NCI-H2227 (cell line): ENCODE results near the gene MARCHF7.
A peak's percentile ranks its signal among the peaks of the same experiment; 100 is the strongest.
"Not testable (repeated sequence)": the region's sequence is repeated elsewhere in the genome, so short reads cannot be mapped to it uniquely, and the experiment has no call there.

Source experiments
- DNase-seq: peaks from one replicate; lab custom pipeline; 2025; ENCODE audit not compliant: unreplicated experiment; lab: John Stamatoyannopoulos, UW

MARCHF7 gene

DNA sequence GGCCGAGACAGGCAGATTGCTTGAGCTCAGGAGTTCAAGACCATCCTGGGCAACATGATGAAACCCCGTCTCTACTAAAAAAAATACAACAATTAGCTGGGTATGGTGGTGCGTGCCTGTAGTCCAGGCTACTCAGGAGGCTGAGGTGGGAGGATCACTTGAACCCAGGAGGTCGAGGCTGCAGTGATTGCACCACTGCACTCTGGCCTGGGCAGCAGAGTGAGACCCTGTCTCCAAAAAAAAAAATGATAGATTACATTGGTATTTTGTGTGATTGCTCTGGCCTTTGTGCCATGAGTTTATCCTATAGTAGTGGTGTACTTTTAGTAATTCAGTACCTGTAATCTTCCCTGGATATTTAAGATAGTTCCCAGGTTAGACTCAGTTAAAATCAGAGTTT, 4.1 kb downstream of the MARCHF7 start:
- not testable (repeated sequence) for DNase-seq

- DNase-seq, result no peak
Observed at GRCh38 chr2:159716857-159717256, 4.6 kb downstream of the MARCHF7 start.

GRCh38 chr2:159720676-159721075, 8.4 kb downstream of the MARCHF7 start:
- DNase-seq, result no peak

DNA sequence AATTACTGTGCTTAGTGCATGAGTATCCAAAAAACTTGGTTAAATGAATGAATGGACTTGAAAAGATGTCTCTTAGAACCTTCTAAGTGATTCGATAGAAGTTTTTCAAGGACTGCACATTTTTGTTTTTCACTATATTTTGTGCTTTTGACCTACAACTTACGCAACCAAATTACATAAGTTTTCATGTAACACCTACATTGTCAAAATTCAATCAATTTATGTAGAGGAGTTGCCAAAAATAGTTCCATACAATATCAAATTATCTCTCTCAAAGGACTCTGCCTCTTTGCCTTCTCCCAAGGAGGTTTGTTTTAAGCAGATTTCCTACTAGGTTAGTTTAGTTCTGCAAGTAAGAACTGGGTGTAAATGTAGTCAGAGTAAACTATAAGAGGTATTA, 10.3 kb downstream of the MARCHF7 start:
- no peak for DNase-seq

DNA sequence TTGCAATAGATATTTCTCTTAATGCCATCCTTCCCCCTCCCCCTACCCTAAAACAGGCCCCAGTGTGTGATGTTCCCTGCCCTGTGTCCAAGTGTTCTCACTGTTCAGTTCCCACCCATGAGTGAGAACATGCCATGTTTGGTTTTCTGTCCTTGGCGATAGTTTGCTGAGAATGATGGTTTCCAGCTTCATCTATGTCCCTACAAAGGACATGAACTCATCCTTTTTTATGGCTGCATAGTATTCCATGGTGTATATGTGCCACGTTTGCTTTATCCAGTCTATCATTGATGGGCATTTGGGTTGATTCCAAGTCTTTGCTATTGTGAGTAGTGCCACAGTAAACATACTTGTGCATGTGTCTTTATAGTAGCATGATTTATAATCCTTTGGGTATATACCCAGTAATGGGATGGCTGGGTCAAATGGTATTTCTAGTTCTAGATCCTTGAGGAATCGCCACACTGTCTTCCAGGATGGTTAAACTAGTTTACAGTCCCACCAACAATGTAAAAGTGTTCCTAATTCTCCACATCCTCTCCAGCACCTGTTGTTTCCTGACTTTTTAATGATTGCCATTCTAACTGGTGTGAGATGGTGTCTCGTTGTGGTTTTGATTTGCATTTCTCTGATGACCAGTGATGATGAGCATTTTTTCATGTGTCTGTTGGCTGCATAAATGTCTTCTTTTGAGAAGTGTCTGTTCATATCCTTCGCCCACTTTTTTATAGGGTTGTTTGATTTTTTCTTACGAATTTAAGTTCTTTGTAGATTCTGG, 12.7 kb downstream of the MARCHF7 start:
- not testable (repeated sequence) for DNase-seq

DNA sequence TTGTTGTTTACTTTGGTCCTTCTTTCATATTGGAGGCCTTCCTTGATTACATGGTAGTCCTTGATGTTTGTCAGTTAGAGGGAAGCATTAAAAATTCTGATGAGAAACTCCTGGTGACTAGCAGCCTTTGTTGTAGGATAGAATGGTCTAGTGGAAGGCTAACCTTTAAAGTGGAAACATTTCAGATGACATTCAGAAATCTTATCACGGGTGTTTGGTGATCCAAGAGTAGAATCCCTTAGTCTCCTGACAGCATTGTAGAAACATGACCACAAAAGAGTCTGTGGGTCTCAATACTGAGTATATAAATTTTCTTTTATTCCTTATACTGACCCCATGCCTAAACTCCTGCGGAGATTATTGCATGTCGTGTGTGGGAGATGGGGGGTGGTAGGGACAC, 13.4 kb downstream of the MARCHF7 start:
- no peak for DNase-seq

GRCh38 chr2:159728629-159729028, 16.3 kb downstream of the MARCHF7 start:
- DNase-seq, result no peak

DNA sequence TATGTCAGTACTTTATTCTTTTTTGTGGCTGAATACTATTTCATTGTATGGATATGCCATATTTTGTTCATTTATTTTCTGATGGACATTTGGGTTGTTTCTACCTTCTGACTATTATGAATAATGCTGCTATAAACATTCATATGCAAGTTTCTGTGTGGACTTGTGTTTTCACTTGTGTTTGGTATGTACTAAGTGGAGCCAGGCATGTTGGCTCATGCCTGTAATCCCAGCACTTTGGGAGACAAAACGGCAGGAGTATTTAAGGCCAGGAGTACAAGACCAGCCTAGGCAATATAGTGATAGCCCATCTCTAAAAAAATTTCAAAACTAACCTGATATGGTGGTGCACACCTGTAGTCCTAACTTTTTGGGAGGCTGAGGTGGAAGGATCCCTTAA, 23.3 kb downstream of the MARCHF7 start:
- DNase-seq, result no peak

- DNase-seq, result no peak
Observed at GRCh38 chr2:159736048-159736447, 23.7 kb downstream of the MARCHF7 start.

DNA sequence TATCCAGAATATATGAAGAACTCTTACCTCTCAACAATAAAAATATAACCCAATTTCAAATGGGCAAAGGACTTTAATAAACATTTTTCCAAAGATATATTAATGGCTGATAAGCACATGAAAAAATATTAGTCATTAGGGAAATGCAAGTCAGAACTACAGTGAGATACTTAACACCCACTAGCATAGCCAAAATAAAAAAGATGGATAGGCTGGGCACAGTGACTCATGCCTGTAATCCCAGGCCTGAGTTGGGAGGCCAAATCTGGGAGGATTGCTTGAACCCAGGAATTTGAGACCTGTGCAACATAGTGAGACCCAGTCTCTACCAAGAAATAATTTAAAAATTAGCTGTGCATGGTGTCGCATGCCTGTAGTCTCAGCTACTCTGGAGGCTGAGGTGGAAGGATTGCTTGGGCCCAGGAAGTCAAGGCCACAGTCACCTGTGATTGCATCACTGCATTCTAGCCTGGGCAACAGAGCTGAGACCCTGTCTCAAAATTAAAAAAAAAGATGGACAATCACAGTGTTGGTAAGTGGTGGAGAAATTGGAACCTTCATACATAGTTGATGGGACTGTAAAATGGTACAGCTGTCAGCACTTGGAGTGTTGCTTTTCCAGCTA, 25.1 kb downstream of the MARCHF7 start:
- DNase-seq, result no peak

DNA sequence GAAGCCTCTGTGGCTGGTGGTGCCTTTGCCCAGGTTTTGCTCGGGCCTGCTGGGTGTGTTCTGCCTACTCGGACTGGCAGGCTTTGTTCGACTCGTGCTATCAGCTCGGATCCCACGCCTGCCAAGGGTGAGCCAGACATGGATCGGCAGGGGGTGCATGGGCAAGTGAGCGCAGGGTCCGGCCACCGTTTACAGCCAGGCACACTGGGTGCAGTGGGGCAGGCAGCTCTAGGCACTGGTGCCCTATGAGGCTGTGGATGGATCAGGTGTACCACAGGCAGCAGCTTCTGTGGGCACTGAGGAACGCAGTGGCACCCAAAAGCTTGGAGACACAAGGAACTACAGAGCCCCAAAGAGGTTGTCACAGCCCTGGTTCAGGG, 25.6 kb downstream of the MARCHF7 start:
- DNase-seq, result no peak

DNA sequence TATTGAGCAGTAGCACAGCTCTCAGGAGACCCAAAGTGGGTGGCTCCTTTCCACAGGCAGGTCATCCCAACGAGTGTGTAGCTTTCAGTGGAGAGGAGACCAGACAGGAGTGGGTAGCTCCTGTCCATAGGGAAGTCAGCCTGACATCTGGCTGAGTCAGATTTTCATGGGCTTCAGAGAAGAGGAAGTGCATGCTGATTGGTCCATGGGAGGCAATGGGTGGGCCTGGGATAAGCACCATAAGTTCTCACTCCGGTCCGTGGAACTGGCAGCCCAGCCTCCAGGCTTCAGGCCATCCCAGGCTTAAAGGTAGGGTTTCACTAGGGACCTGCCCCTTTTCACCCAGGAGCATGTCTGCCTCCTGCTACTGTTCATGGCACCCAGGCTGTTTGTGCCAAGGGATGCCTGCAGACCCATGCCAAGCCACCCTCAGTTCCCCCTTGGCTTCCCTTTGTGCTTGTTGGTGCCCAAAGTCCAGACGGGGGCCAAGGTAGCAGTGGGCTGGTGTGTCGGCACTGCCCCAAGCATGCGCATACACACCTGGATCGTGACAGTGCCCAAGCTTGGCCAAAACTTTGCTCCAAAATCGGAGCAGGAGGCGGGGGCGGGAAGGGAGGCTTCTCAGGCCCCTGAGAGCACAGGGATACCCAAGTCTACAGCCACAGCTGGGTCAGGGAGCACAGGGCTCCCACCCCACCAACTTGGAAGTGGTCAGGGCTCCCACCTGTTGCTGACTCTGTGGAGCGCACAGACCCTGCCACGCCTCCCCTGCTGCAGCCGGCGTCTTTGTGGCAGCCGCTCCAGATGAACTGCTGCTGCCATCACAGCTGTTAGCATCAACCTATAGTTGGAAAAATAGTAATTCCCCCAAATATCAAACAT, 26.4 kb downstream of the MARCHF7 start:
- no peak for DNase-seq

DNA sequence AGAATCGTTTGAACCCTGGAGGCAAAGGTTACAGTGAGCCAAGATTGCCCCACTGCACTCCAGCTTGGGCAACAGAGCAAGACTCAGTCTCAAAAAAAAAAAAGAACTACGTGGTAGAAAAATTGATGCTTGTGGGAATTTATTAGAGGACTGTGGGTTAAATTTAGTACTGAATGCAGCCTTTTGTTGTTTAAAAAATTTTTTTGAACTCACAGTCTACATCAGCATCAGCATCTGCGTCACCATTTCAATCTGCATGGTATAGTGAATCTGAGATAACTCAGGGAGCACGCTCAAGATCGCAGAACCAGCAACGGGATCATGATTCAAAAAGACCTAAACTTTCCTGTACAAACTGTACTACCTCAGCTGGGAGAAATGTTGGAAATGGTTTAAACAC, 30.5 kb downstream of the MARCHF7 start:
- no peak for DNase-seq

DNA sequence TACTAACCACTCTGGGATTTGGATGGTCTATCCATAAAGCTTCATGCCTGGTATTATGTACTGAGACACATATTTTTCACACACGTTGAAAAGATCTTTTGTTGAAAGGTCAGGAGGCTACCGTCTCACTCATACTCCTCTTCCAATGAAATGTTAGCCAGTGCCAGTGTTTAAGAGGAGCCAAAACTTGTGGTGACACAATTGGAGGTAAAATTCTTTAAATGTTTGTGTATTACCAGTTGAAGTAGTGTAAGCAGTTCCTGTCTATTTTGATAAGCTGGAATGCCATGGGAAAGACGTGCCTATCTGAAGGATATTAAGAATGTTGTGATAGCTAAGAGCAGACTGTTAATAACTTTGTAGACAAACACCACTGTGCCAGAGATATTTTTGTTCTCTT, 32.1 kb downstream of the MARCHF7 start:
- no peak for DNase-seq

GRCh38 chr2:159745237-159745636, 32.9 kb downstream of the MARCHF7 start:
- DNase-seq, result not testable (repeated sequence)

GRCh38 chr2:159748089-159748488, 35.8 kb downstream of the MARCHF7 start:
- no peak for DNase-seq

DNA sequence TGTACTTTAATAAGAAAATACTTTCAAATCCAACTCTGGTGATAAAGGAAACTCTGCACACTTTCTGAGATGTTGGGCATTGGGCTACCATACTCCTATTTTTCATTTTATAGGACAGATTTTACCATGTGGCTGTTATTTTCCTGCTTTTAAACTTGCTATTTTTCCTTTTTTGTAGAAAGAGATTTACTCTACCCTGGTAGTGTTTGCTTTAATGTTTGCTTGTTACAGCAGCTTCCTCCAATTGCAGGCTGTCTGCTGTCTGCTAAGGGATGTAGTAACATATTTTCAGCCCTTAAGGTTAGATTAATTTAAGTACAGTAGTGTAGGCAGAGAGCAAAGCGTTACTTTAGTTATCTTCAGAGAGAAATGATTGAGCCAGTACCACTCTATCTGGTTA, 38.6 kb downstream of the MARCHF7 start:
- no peak for DNase-seq

DNA sequence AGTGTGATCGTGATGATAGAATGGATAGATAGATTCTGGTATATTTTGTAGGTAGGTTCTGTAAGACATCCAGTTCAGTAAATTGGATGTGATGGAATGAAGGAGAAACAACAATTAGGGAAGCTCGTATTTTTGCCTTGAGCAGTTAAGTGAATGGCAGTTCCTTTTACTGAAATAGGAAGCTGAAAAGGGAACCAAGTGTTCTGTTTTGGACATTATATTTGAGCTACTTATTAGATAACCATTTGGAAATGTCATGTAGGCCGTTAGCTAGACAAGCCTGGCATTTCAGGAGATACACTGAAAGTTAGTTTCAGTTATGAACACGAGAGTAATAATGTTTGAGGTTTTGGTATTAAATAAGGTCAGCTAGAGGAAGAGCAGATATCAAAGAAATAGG, 41.5 kb downstream of the MARCHF7 start:
- no peak for DNase-seq

DNA sequence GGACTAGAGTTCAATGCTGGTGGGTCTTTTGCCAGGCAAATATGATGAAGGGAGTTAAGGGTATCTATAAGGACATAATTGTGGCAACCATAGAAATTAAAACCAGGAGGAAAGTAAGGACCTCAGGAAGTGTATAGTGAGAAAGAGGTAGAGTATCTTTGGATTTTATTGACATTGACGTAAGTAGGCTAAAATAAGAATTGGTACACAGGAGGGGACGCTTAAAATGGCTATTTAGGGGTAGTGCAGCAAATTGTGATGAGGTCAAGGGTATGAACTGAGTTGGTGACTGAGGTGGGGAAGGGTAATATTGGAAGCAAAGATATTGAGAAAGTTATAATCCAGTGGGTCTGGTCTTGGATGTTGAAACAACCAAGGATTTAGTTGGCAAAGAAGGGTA, 42.7 kb downstream of the MARCHF7 start:
- DNase-seq, result no peak

DNA sequence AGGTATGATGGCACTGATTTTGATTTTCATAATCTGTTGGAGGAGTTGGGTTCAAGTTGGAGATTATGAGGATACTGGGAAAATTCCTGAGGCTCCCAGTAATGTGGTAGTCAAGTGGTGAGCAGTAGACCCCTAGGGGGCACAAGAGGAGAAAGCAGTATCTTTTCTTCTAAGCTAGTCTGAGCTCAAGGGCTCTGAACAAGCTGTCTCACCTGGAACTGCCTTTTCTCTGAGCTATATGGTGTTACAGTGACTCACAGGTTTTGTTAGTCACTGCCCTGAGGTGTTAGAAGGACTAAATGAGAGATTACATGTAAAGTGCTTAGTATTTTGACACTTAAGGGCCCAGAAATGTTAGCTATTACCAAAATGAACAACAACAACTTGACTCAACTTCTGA, 43.5 kb downstream of the MARCHF7 start:
- DNase-seq, result peak; percentile 25

GRCh38 chr2:159758239-159758638, 45.9 kb downstream of the MARCHF7 start:
- no peak for DNase-seq

DNA sequence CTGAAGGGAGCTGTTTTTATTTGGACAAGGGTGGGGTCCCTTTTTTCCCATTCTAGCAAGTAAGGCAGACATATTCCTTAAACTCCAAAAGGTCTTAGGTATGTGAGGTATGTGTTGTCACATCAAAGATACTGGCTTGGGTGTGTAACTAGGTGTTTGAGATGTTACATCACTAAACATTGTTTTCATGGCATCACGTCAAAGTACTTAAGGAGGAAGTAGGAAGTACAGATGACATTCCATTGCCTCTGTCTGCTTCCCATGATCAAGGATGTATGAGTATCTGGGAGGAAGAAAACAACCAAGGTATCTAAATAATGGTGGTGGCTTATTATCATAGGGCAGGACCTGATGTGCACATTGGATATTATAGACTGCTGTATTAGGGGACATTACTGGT, 46.4 kb downstream of the MARCHF7 start:
- no peak for DNase-seq
